NT2/D1 (cell line): Measurements from ENCODE around the gene NFS1.

Experiments
- SUZ12 ChIP-seq: IDR thresholded peaks from 2 replicates; pipeline ENCODE4 v1.6.1; 2011; ENCODE audit not compliant: insufficient read length, insufficient read depth; ENCODE audit errors: extremely low read depth
- ZNF274 ChIP-seq: IDR thresholded peaks from 2 replicates; pipeline ENCODE4 v1.6.1; 2011; ENCODE audit warnings: mild to moderate bottlenecking, low read depth, low read length

GRCh38 chr20:35695245-35695749 is 3.9 kb downstream of the NFS1 start:
- no peak for TF ChIP-seq SUZ12
- no peak for TF ChIP-seq ZNF274
